Panc1 (cell line): ENCODE measurements around the gene LETMD1.

ENCODE experiments used
- POLR2AphosphoS5 ChIP-seq: IDR thresholded peaks from 2 replicates; pipeline ENCODE4 v1.6.1; 2012; ENCODE audit warnings: mild to moderate bottlenecking, low read depth, low read length, moderate library complexity
- SIN3A ChIP-seq: IDR thresholded peaks from 2 replicates; pipeline ENCODE4 v1.6.1; 2012; ENCODE audit warnings: low read depth, mild to moderate bottlenecking, low read length, moderate library complexity, borderline replicate concordance; ENCODE audit not compliant: insufficient read depth
- TF ChIP-seq, protein P1 (sequence below): fragments of 450-650 bp; IDR thresholded peaks from 2 replicates; pipeline ENCODE4 v1.5.1; 2017; ENCODE audit warnings: mild to moderate bottlenecking

DNA sequence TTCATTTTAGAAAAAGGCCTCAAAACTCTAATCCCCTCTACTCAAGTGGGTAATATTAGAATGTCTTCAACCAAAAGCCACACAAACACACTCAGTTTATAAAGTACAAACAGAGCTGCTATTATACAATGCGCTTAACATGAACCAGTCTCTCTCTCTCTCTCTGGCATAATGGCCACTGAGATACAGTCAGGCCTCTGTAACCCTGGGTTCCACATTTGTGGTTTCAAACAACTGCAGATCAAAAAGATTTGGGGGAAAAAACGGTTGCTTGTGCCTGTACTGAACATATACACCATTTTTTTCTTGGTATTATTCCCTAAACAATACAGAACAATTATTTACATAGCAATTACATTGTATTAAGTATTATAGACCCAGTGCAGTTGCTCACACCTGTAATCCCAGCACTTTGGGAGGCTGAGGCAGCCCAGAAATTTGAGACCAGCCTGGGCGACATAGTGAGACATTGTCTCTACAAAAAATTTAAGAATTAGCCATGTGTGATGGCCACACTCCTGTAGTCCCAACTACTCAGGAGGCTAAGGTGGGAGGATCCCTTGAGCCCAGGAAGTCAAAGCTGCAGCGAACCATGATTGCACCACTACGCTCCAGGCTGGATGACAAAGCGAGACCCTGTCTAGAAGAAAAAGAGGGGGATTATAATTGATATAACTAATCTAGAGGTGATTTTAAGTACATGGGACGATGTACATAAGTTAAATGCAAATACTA lies 27.5 kb upstream of the LETMD1 start:
- TF ChIP-seq, protein P1, sequence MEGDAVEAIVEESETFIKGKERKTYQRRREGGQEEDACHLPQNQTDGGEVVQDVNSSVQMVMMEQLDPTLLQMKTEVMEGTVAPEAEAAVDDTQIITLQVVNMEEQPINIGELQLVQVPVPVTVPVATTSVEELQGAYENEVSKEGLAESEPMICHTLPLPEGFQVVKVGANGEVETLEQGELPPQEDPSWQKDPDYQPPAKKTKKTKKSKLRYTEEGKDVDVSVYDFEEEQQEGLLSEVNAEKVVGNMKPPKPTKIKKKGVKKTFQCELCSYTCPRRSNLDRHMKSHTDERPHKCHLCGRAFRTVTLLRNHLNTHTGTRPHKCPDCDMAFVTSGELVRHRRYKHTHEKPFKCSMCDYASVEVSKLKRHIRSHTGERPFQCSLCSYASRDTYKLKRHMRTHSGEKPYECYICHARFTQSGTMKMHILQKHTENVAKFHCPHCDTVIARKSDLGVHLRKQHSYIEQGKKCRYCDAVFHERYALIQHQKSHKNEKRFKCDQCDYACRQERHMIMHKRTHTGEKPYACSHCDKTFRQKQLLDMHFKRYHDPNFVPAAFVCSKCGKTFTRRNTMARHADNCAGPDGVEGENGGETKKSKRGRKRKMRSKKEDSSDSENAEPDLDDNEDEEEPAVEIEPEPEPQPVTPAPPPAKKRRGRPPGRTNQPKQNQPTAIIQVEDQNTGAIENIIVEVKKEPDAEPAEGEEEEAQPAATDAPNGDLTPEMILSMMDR = no peak
- no peak for TF ChIP-seq SIN3A
- TF ChIP-seq POLR2AphosphoS5 = no peak
